ENCODE data around the gene SMIM15.

DNA sequence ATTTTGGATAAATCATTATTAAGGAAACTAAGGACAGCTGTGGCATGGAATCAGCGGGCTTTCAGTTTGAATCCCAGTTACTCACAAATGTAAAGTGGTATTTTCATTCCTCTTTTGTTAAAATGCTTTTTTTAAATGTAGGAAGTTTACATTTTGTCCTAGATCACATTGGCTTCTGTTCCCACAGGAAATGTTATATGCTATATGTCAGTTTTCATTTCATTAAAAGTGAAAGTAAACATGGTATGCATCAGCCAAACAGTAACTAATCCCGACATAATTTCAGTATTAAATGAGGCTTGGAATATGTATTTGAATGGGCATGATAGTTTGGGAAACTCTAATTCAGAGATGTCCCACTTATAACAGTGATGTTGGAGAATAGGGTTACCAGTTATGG is 18.6 kb upstream of the SMIM15 start:
- TF ChIP-seq CTCF (conservative IDR thresholded peaks at IDR 0.05; ENCODE audit: low read depth, low read length) (no peak), FOS (IDR thresholded peaks at IDR 0.05; ENCODE audit: low read depth, low read length) (no peak), RFX5 (IDR thresholded peaks at IDR 0.05; ENCODE audit: low read depth, low read length) (no peak), MXI1 (IDR thresholded peaks at IDR 0.05; ENCODE audit: borderline replicate concordance, low read depth, low read length) (no peak), POLR2A (IDR thresholded peaks at IDR 0.05; ENCODE audit: low read depth, low read length) (no peak), BHLHE40 (IDR thresholded peaks at IDR 0.05; ENCODE audit: low read depth, low read length) (no peak)
